ENCODE measurements around the gene APRT. TPM values are rescaled to one million over a fixed set of nuclear protein-coding genes. Genes with fewer than 3 reads are reported as not detected.

Gene APRT
- total RNA-seq, 2 donors from 2014 or later: 50.6 to 90.4 TPM

- Histone ChIP-seq H3K27me3 (no peaks in the 10 kb centered on the region), H3K9me3 (no peaks in the 10 kb centered on the region), H3K36me3 (no peaks in the 10 kb centered on the region), H3K4me3 (peak overlapping the region in 1 of 2 donors; percentile 27), H3K27ac (no peak overlapping the region), H3K4me1 (peaks cover 0 to 80% of the 10 kb centered on the region in 2 donors)
- no peak for TF ChIP-seq CTCF (IDR thresholded peaks at IDR 0.05)
- no peak for DNase-seq (ENCODE audit: low spot score)
Measured at GRCh38 chr16:88771294-88771772, 40.4 kb downstream of the APRT start.

GRCh38 chr16:88770461-88771293 lies 41.1 kb downstream of the APRT start:
- Histone ChIP-seq H3K4me1 (peaks cover 0 to 80% of the 10 kb centered on the region in 2 donors), H3K36me3 (no peaks in the 10 kb centered on the region), H3K9me3 (no peaks in the 10 kb centered on the region), H3K4me3 (peak overlapping the region in 1 of 2 donors; percentile 27), H3K27ac (peak overlapping the region in 1 of 2 donors; percentile 32), H3K27me3 (no peaks in the 10 kb centered on the region)
- DNase-seq (ENCODE audit: low spot score): no peak
- TF ChIP-seq CTCF (IDR thresholded peaks at IDR 0.05): no peak

GRCh38 chr16:88769617-88770460 lies 41.9 kb downstream of the APRT start:
- Histone ChIP-seq H3K27ac (peak overlapping the region in 1 of 2 donors; percentile 32), H3K4me1 (peaks cover 0 to 76% of the 10 kb centered on the region in 2 donors), H3K9me3 (no peaks in the 10 kb centered on the region), H3K4me3 (peak overlapping the region in 1 of 2 donors; percentile 27), H3K27me3 (no peaks in the 10 kb centered on the region), H3K36me3 (no peaks in the 10 kb centered on the region)
- TF ChIP-seq CTCF (IDR thresholded peaks at IDR 0.05): no peak
- DNase-seq (ENCODE audit: low spot score): no peak

- Histone ChIP-seq H3K36me3 (no peaks in the 10 kb centered on the region), H3K4me1 (peaks cover 0 to 60% of the 10 kb centered on the region in 2 donors), H3K9me3 (no peaks in the 10 kb centered on the region), H3K4me3 (no peak overlapping the region), H3K27me3 (no peaks in the 10 kb centered on the region), H3K27ac (peak overlapping the region in 1 of 2 donors; percentile 15)
- DNase-seq (ENCODE audit: low spot score): no peak
- TF ChIP-seq CTCF (IDR thresholded peaks at IDR 0.05): no peak
Measured at GRCh38 chr16:88768071-88768783, 43.5 kb downstream of the APRT start.

- H3K4me3 ChIP-seq: no peak overlapping the region
Measured at GRCh38 chr16:88767546-88768070, 44.1 kb downstream of the APRT start.

More at GRCh38 chr16:88767546-88768070, 44.1 kb downstream of the APRT start:
- TF ChIP-seq CTCF (IDR thresholded peaks at IDR 0.05): no peak
- no peaks in the 10 kb centered on the region for H3K9me3 ChIP-seq
- no peaks in the 10 kb centered on the region for H3K27me3 ChIP-seq
- H3K36me3 ChIP-seq: no peaks in the 10 kb centered on the region
- DNase-seq (ENCODE audit: low spot score): no peak
- peak overlapping the region in 1 of 2 donors; percentile 15 for H3K27ac ChIP-seq
- peaks cover 0 to 53% of the 10 kb centered on the region in 2 donors for H3K4me1 ChIP-seq

Data from right atrium auricular region (tissue), 2 donors.